Gastroesophageal sphincter (tissue), 3 donors: ENCODE measurements around the gene STUM.

Experiments used
- POLR2AphosphoS5 ChIP-seq: sonication (generic); formaldehyde crosslinking; IDR thresholded peaks from one replicate; pipeline ENCODE4 v1.6.1; 2017; ENCODE audit warnings: antibody characterized with exemption
- TF ChIP-seq, protein P1 (sequence below), 4 experiments: fragments of 200-600 bp in 2 of 4; fragments of 450-650 bp in 2 of 4; sonication (generic) in 1 of 4; IDR thresholded peaks; one replicate each; pipeline ENCODE4 v1.5.1; 2017 to 2019; ENCODE audit warnings: antibody characterized with exemption in 4 of 4, mild to moderate bottlenecking in 2 of 4, moderate library complexity in 2 of 4

- no peak for TF ChIP-seq POLR2AphosphoS5
- TF ChIP-seq, protein P1, sequence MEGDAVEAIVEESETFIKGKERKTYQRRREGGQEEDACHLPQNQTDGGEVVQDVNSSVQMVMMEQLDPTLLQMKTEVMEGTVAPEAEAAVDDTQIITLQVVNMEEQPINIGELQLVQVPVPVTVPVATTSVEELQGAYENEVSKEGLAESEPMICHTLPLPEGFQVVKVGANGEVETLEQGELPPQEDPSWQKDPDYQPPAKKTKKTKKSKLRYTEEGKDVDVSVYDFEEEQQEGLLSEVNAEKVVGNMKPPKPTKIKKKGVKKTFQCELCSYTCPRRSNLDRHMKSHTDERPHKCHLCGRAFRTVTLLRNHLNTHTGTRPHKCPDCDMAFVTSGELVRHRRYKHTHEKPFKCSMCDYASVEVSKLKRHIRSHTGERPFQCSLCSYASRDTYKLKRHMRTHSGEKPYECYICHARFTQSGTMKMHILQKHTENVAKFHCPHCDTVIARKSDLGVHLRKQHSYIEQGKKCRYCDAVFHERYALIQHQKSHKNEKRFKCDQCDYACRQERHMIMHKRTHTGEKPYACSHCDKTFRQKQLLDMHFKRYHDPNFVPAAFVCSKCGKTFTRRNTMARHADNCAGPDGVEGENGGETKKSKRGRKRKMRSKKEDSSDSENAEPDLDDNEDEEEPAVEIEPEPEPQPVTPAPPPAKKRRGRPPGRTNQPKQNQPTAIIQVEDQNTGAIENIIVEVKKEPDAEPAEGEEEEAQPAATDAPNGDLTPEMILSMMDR (IDR thresholded peaks at IDR 0.05) = no peak
Measured at GRCh38 chr1:226535666-226536065, 12.9 kb upstream of the STUM start.
